IPS-18a (cell line): ENCODE results near the gene SEC16A.

Experiments
- H3K27ac ChIP-seq: one replicate; pipeline ENCODE4 v1.5.1; 2013; ENCODE audit warnings: low read length
- H3K27me3 ChIP-seq: one replicate; pipeline ENCODE4 v1.6.1; 2013; ENCODE audit warnings: mild to moderate bottlenecking, low read length; ENCODE audit not compliant: control insufficient read depth, insufficient read depth
- H3K36me3 ChIP-seq: one replicate; pipeline ENCODE4 v1.6.1; 2013; ENCODE audit warnings: low read depth, low read length; ENCODE audit not compliant: control insufficient read depth
- H3K4me1 ChIP-seq: one replicate; pipeline ENCODE4 v1.6.1; 2013; ENCODE audit warnings: low read depth, low read length; ENCODE audit not compliant: control insufficient read depth
- H3K4me3 ChIP-seq: one replicate; pipeline ENCODE4 v1.5.1; 2013; ENCODE audit warnings: low read length
- H3K9ac ChIP-seq: one replicate; pipeline ENCODE4 v1.6.1; 2013; ENCODE audit warnings: mild to moderate bottlenecking, low read length, moderate library complexity
- H3K9me3 ChIP-seq: one replicate; pipeline ENCODE4 v1.6.1; 2013; ENCODE audit warnings: low read depth, low read length; ENCODE audit not compliant: control insufficient read depth

SEC16A gene

DNA sequence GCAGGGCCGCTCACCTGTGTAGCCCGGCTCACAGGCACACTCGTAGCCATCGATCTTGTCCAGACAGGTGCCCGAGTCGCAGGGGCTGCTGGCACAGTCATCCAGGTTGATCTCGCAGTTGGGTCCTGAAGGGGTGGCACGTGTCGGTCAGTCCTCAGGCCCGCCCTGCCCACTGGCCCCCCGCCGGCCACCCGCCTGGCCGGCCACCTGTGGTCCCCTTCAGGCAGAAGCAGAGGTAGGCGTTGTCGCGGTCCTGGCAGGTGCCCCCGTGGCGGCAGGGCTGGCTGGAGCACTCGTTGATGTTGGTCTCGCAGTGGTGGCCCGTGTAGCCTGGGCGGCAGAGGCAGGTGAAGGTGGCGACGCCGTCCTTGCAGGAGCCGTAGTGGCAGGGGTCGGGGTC, 32.4 kb upstream of the SEC16A start:
- no peaks in the 10 kb centered on the region for H3K4me1 ChIP-seq
- H3K9me3 ChIP-seq, result no peaks in the 10 kb centered on the region
- no peak overlapping the region for H3K9ac ChIP-seq
- H3K27me3 ChIP-seq, result no peaks in the 10 kb centered on the region
- H3K36me3 ChIP-seq, result peaks cover 70% of the 10 kb centered on the region
- no peak overlapping the region for H3K27ac ChIP-seq
- H3K4me3 ChIP-seq, result no peak overlapping the region

DNA sequence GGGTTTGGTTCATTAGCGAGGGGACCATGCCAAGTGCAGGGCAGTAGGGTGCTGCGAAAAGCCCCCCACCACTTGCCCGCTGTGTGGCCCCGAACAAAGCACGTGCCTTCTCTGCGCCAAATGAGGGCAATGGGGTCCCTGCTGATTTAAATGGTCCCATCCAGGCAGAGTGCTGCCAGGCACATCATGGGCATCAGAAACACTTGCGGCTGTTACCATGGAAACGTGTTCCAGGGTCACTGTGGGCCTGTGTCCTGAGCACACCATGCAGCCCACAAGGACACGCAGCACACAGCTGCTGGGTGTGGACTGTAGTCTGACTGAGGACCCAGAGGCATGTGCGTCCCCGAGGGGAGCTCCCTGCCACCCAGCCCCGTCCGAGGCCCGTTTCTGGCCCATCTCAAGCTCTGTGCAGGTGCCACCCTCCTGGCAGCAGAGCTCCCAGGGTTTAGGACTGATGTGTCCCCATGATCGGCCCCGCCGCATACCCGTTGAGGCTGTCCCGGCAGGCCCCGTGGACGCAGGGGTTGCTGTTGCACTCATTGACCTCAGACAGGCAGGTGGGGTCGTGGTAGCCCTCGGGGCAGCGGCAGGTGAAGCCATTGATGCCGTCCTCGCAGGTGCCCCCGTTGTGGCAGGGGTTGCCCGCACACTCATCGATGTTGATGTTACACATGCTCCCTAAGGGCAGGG, 31.3 kb upstream of the SEC16A start:
- H3K36me3 ChIP-seq, result peaks cover 80% of the 10 kb centered on the region
- no peaks in the 10 kb centered on the region for H3K9me3 ChIP-seq
- H3K4me1 ChIP-seq, result no peaks in the 10 kb centered on the region
- no peak overlapping the region for H3K4me3 ChIP-seq
- H3K27ac ChIP-seq, result no peak overlapping the region
- no peak overlapping the region for H3K9ac ChIP-seq
- no peaks in the 10 kb centered on the region for H3K27me3 ChIP-seq

DNA sequence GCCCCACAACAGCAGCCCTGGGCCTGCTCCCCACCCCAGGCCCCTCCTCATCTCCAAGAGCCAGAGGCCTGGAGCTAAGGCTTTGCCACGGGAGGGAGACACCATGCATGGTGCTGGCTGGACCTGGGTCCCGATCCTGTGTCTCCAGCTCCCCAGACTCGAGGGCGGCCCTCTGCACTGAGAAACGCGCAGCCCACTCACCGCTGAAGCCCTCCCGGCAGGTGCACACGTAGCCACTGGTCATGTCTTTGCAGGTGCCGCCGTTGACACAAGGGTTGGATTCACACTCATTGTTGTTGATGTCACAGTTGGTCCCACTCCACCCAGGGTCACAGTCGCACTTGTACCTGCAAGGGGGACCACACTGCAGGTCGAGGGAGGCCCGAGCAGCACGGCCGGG, 30.4 kb upstream of the SEC16A start:
- H3K9me3 ChIP-seq, result no peaks in the 10 kb centered on the region
- no peak overlapping the region for H3K9ac ChIP-seq
- H3K27ac ChIP-seq, result no peak overlapping the region
- H3K36me3 ChIP-seq, result peaks cover 78% of the 10 kb centered on the region
- no peak overlapping the region for H3K4me3 ChIP-seq
- H3K27me3 ChIP-seq, result no peaks in the 10 kb centered on the region
- H3K4me1 ChIP-seq, result no peaks in the 10 kb centered on the region

DNA sequence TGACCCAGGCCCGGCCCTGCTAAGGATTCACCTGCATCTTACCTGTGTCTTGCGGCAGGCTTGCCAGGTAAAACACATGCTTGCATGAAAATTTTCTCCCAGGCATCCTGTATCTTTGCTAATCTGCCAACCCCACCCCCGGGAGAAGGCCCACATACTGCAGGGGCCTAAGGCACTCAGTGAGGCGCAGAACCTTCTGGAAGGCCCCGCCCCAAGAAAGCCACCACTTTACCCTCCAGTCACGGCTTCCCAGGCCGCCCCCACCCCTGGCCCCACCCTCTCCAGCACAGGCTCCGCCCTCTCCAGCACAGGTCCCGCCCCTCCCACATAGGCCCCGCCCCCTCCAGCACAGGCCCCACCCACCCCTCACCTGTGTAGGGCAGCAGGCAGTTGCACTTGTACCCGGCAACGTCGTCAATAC, 29.8 kb upstream of the SEC16A start:
- H3K27me3 ChIP-seq, result no peaks in the 10 kb centered on the region
- H3K4me1 ChIP-seq, result no peaks in the 10 kb centered on the region
- H3K36me3 ChIP-seq, result peaks cover 78% of the 10 kb centered on the region
- H3K4me3 ChIP-seq, result no peak overlapping the region
- no peaks in the 10 kb centered on the region for H3K9me3 ChIP-seq
- H3K9ac ChIP-seq, result no peak overlapping the region
- no peak overlapping the region for H3K27ac ChIP-seq

DNA sequence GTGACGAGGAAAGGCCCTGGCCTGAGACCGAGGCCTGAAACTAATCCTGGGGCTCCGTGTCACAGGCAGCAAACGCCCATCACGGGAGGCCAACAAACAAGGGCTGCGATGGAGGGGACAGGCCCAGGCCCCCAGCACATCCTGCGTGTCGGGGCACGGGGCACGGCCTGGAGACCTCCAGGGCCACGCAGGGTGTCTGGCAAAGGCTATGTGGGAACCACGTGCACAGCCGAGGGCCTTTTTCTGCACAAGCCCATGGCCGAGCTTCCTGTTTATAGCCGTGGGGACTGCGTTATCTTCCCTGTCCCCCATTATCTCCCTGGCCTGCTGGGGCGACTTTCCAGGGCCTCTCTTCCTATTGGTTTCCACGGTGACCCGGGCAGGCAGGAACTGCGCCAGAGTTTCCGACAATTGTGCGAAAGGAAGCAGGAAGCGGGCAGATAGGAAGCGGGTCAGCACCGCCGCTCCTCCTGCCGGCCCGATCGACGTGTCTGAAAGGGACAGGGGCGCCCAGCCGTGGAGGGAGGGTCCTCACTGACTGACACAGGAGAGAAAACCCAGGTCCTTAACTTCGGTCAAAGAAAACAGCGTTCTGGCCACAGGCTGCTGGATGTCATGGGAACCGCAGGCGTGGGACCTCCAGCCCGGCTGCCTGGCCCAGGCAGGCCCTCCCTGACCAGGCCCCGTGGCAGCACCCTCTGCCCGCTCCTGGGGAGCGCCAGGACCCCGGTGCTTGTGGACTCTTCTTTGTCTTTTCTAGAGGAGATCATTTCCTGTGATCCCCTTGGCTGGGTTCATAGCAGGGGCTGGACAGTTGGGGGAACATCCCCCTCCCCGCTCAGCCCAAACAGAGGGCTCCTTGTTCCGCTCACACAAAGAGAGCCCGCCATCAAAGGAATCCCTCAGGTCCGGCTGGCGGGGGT, 29.1 kb upstream of the SEC16A start:
- no peak overlapping the region for H3K9ac ChIP-seq
- H3K9me3 ChIP-seq, result no peaks in the 10 kb centered on the region
- H3K36me3 ChIP-seq, result peaks cover 77% of the 10 kb centered on the region
- no peaks in the 10 kb centered on the region for H3K27me3 ChIP-seq
- no peak overlapping the region for H3K4me3 ChIP-seq
- H3K4me1 ChIP-seq, result no peaks in the 10 kb centered on the region
- H3K27ac ChIP-seq, result no peak overlapping the region

DNA sequence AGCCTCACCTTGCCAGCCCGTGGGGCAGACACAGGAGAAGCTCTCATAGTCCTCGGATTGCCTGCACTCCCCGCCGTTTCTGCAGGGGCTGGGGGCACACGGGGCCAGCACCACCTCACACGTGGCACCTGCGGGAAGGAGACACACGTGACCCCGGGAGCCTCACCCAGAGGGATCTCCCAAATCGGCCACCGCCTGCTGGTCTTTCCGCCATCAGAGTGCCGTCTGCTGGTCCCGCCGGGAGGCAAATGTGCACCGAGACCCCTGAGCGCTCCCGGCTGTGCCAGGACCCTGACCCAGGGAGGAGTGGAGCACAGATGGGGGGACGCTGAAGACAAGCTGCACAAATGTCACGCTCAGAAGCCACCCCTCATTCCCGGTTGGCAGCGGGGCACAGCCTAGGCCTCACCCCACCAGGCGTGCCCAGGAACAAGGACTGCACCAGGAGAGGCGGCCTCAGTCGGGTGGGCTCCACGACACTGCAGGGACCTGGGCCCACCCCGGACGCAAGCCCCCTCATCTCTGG, 28.4 kb upstream of the SEC16A start:
- Histone ChIP-seq H3K9me3 (no peaks in the 10 kb centered on the region), H3K27ac (no peak overlapping the region), H3K4me3 (no peak overlapping the region), H3K36me3 (peaks cover 73% of the 10 kb centered on the region), H3K9ac (no peak overlapping the region), H3K4me1 (no peaks in the 10 kb centered on the region), H3K27me3 (no peaks in the 10 kb centered on the region)

DNA sequence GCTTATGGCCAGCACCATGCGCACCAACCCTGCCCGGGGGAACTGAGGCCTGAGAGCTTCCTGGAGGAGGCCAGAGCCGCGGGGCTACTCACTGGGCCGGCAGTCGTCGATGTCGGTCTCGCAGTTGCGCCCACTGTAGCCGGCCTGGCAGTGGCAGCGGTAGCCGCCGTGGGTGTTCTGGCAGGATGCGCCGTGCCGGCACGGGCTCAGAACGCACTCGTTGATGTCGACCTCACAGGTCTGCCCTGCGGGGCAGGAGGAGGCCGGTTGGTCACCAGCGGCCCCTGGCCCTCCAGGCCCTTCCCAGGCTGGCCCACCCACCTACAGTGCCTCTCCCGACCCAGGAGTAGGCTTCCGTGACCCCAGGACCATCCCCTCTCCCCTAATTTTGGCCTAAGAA, 27.7 kb upstream of the SEC16A start:
- Histone ChIP-seq H3K9me3 (no peaks in the 10 kb centered on the region), H3K36me3 (peaks cover 72% of the 10 kb centered on the region), H3K4me3 (no peak overlapping the region), H3K27me3 (no peaks in the 10 kb centered on the region), H3K4me1 (no peaks in the 10 kb centered on the region), H3K9ac (no peak overlapping the region), H3K27ac (no peak overlapping the region)

DNA sequence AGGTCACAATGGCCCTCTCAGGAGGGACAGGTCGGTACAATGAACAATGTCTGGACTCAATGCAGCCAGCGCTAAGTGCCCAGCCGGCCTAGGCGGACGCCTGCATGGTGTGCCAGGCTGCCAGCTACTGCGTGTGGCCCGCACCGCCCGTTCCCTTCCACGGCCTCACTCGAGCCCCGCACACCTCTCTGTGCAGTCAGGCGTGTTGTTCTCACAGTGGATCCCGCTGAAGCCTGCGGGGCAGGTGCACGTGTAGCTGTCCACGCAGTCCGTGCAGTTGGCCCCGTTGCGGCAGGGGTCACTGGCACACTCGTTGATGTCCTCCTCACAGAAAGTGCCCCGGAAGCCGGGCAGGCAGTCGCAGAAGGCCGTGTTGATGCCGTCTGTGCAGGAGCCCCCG, 26.7 kb upstream of the SEC16A start:
- H3K4me1 ChIP-seq, result no peaks in the 10 kb centered on the region
- H3K9me3 ChIP-seq, result no peaks in the 10 kb centered on the region
- H3K36me3 ChIP-seq, result peaks cover 74% of the 10 kb centered on the region
- H3K4me3 ChIP-seq, result no peak overlapping the region
- H3K27ac ChIP-seq, result no peak overlapping the region
- H3K9ac ChIP-seq, result no peak overlapping the region
- H3K27me3 ChIP-seq, result no peaks in the 10 kb centered on the region

DNA sequence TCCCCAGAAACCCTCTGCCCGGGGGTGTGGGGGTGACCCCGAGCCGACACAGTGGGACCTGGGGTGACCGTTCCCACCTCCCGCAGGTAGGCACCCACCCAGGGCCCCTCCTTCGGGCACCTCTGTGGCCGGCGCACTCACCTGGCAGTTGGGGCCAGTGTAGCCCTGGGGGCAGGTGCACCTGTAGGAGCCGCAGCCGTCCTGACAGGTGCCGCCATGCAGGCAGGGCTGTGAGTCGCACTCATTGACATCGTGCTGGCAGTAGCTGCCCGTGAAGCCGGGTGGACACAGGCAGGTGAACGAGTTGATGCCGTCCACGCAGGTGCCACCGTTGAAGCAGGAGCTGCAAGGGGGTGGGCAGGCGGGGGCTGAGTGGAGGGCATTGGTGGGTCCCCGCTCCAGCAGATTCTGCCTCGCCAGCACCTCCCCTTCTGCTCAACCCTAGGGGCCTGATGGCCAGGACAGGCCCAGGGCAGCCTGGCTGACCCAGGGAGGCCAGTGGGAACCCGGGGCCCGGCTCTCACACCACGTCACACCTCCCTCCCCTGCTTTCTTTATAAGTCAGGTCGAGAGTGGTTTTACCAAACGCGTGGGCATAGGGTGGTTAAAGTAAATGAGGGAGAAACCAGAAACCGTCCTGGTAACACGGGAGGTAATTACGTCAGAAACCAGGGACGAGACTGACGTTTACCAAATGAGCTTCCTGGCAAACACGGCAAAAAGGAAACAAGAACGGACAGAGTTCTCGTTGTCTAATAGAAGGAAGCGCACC, 26.1 kb upstream of the SEC16A start:
- H3K36me3 ChIP-seq, result peaks cover 73% of the 10 kb centered on the region

DNA sequence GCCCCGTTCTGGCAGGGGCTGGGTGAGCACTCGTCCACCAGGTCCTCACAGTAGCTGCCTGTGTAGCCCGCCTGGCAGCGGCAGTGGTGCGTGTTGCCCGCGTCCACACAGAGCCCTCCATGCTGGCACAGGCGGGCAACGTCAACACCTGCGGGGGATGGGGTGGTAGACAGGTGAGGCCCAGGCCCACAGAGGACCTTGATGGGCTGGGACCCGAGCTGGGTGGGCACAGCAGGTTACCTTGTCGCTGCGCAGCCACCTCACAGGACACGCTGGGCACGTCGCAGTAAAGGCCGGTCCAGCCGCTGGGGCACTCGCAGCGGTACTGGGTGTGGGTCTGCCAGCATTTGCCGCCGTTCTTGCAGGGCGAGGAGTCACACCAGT, 25.1 kb upstream of the SEC16A start:
- Histone ChIP-seq H3K36me3 (peaks cover 75% of the 10 kb centered on the region), H3K27ac (no peak overlapping the region), H3K9ac (no peak overlapping the region), H3K9me3 (no peaks in the 10 kb centered on the region), H3K4me3 (no peak overlapping the region), H3K27me3 (no peaks in the 10 kb centered on the region), H3K4me1 (no peaks in the 10 kb centered on the region)

More for the DNA sequence above, 26.1 kb upstream of the SEC16A start:
- Histone ChIP-seq H3K27ac (no peak overlapping the region), H3K27me3 (no peaks in the 10 kb centered on the region), H3K4me3 (no peak overlapping the region), H3K9ac (no peak overlapping the region), H3K4me1 (no peaks in the 10 kb centered on the region), H3K9me3 (no peaks in the 10 kb centered on the region)

DNA sequence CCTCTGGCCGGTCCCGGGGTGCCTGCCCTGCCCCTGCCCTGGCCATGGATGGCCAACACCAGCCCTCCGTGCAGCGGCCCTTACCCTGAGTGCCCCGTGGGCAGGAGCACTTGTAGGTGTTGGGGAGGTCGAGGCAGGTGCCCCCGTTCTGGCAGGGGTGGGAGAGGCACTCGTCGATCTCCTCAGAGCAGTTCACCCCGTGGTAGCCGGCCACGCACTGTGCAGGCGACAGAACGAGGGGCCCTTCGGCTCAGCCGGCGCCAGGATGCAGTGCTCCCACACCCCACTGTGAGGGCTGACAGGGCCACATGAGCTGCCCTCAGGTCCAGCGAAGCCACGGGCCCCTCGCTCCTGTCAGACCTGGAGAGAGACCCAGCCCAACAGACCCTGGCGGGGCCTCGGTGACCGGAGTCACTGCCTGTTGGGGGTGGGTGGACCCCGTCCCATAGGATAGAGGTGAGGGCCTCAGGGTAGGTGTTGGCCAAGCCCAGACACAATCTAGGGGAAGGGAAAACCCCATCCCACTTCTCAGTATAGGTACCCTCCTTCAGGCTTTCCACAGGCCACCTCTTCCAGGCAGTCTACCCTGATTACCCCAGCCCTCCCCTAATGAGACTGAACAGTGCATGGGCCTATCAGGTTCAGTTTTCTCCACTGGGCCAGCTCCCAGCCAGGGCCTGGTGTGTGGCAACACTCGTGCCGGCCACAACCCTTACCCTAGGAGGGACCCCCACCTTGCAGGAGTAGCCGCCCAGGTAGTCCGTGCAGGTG, 24.6 kb upstream of the SEC16A start:
- no peak overlapping the region for H3K27ac ChIP-seq
- H3K27me3 ChIP-seq, result no peaks in the 10 kb centered on the region
- no peak overlapping the region for H3K9ac ChIP-seq
- peaks cover 79% of the 10 kb centered on the region for H3K36me3 ChIP-seq
- H3K9me3 ChIP-seq, result no peaks in the 10 kb centered on the region
- no peaks in the 10 kb centered on the region for H3K4me1 ChIP-seq
- H3K4me3 ChIP-seq, result no peak overlapping the region
